ENCODE results near the gene DGCR8. TPM values are rescaled to one million over a fixed set of nuclear protein-coding genes. Genes with fewer than 3 reads are reported as not detected.

DGCR8 gene
- total RNA-seq, 1 experiment from 2014 or later, result 87.2 TPM

GRCh38 chr22:20136603-20136873 is 56.5 kb downstream of the DGCR8 start:
- DNase-seq (ENCODE audit: low spot score), result no peak

- DNase-seq (ENCODE audit: low spot score), result no peak
Observed at GRCh38 chr22:20137113-20137512, 57.1 kb downstream of the DGCR8 start.

GRCh38 chr22:20137671-20138416 is 57.8 kb downstream of the DGCR8 start:
- no peak for DNase-seq (ENCODE audit: low spot score)

GRCh38 chr22:20138417-20138738 is 58.3 kb downstream of the DGCR8 start:
- peak; percentile 27 for DNase-seq (ENCODE audit: low spot score)

- no peak for DNase-seq (ENCODE audit: low spot score)
Observed at GRCh38 chr22:20138868-20139267, 58.8 kb downstream of the DGCR8 start.

- DNase-seq (ENCODE audit: low spot score), result no peak
Observed at GRCh38 chr22:20139391-20140106, 59.5 kb downstream of the DGCR8 start.

- DNase-seq (ENCODE audit: low spot score), result no peak
Observed at GRCh38 chr22:20140107-20140445, 60.0 kb downstream of the DGCR8 start.

- DNase-seq (ENCODE audit: low spot score), result no peak
Observed at GRCh38 chr22:20140521-20140964, 60.5 kb downstream of the DGCR8 start.

- DNase-seq (ENCODE audit: low spot score), result no peak
Observed at GRCh38 chr22:20141186-20142077, 61.4 kb downstream of the DGCR8 start.

GRCh38 chr22:20142711-20143621 is 62.9 kb downstream of the DGCR8 start:
- no peak for DNase-seq (ENCODE audit: low spot score)

- no peak for DNase-seq (ENCODE audit: low spot score)
Observed at GRCh38 chr22:20143883-20144665, 64.0 kb downstream of the DGCR8 start.

GRCh38 chr22:20145206-20145831 is 65.3 kb downstream of the DGCR8 start:
- no peak for DNase-seq (ENCODE audit: low spot score)

GRCh38 chr22:20145832-20146223 is 65.8 kb downstream of the DGCR8 start:
- DNase-seq (ENCODE audit: low spot score), result no peak

GRCh38 chr22:20146777-20147176 is 66.7 kb downstream of the DGCR8 start:
- DNase-seq (ENCODE audit: low spot score), result no peak

- DNase-seq (ENCODE audit: low spot score), result no peak
Observed at GRCh38 chr22:20147237-20147988, 67.4 kb downstream of the DGCR8 start.

- no peak for DNase-seq (ENCODE audit: low spot score)
Observed at GRCh38 chr22:20148414-20148813, 68.4 kb downstream of the DGCR8 start.

- no peak for DNase-seq (ENCODE audit: low spot score)
Observed at GRCh38 chr22:20149257-20150250, 69.5 kb downstream of the DGCR8 start.
